Measurements from ENCODE around the gene BICD2. TPM values are rescaled to one million over a fixed set of nuclear protein-coding genes. Genes with fewer than 3 reads are reported as not detected.
A peak's percentile ranks its signal among the peaks of the same experiment; 100 is the strongest.
"Not testable (repeated sequence)": the region's sequence is repeated elsewhere in the genome, so short reads cannot be mapped to it uniquely, and the experiment has no call there.

BICD2 gene
- total RNA-seq (10 to 100 TPM; 32.9 to 33.2 TPM), polyA plus RNA-seq (10 to 100 TPM; 13.8 to 20.0 TPM)
- long read RNA-seq, donor 1, full-length matches to known transcripts = 8 of 8 reads
- long read RNA-seq, donor 1, partial matches to known transcripts = 0 of 8 reads
- long read RNA-seq, donor 1, other reads (novel, unspliced or antisense) = 0 of 8 reads
- long read RNA-seq, donor 2, full-length matches to known transcripts = 1 of 1 reads
- long read RNA-seq, donor 2, partial matches to known transcripts = 0 of 1 reads
- long read RNA-seq, donor 2, other reads (novel, unspliced or antisense) = 0 of 1 reads
- long read RNA-seq, donor 3, full-length matches to known transcripts = 4 of 4 reads
- long read RNA-seq, donor 3, partial matches to known transcripts = 0 of 4 reads
- long read RNA-seq, donor 3, other reads (novel, unspliced or antisense) = 0 of 4 reads
- long read RNA-seq, donor 4 = 0 reads
- long read RNA-seq, donor 5, full-length matches to known transcripts = 6 of 6 reads
- long read RNA-seq, donor 5, partial matches to known transcripts = 0 of 6 reads
- long read RNA-seq, donor 5, other reads (novel, unspliced or antisense) = 0 of 6 reads

GRCh38 chr9:92764381-92764987 is at the start of gene BICD2:
Gene BICD2 (minus strand): TSS chr9:92764833. CDS start chr9:92764744, 89 bp downstream.
- TF ChIP-seq CTCF (IDR thresholded peaks at IDR 0.05; ENCODE audit: control extremely low read depth, extremely low read depth) = no peak
- Histone ChIP-seq H3K27me3 (ENCODE audit: control insufficient read depth in 3 of 3, insufficient read depth in 3 of 3, low read length in 2 of 3) (no peaks in the 10 kb centered on the region), H3K4me3 (peak within 1 kb of the TSS; percentile 79), H3K27ac (ENCODE audit: low read depth in 1 of 2, low read length in 1 of 2) (peak within 1 kb of the TSS; percentile 99 to 100), H3K9ac (ENCODE audit: insufficient read depth in 1 of 2, low read length in 2 of 2) (peak within 1 kb of the TSS; percentile 83 to 88), H3K9me3 (ENCODE audit: control insufficient read depth in 4 of 4, insufficient read depth in 3 of 4, low read length in 3 of 4) (no peaks in the 10 kb centered on the region), H3K36me3 (ENCODE audit: control insufficient read depth in 4 of 4, insufficient read depth in 4 of 4, low read length in 4 of 4) (no peaks in the 10 kb centered on the region), H3K4me1 (ENCODE audit: control insufficient read depth in 5 of 5, insufficient read depth in 5 of 5, low read length in 5 of 5) (peaks cover 4 to 22% (median 19%) of the 10 kb centered on the region in 5 donors)
- ATAC-seq (ENCODE audit: insufficient read depth, low FRiP score) (peak; percentile 96), DNase-seq (no peak)
- 0 to 1% methylated on average over 71 to 74 of the region's 74 CpGs for WGBS, 2 donors

GRCh38 chr9:92809629-92810326 is 45.1 kb upstream of the BICD2 start:
- not testable (repeated sequence) for H3K36me3 ChIP-seq (ENCODE audit: control insufficient read depth in 4 of 4, insufficient read depth in 4 of 4, low read length in 4 of 4); H3K4me3 ChIP-seq; H3K27ac ChIP-seq (ENCODE audit: low read depth in 1 of 2, low read length in 1 of 2); H3K9me3 ChIP-seq (ENCODE audit: control insufficient read depth in 4 of 4, insufficient read depth in 3 of 4, low read length in 3 of 4); ATAC-seq (ENCODE audit: insufficient read depth, low FRiP score); DNase-seq; H3K9ac ChIP-seq (ENCODE audit: insufficient read depth in 1 of 2, low read length in 2 of 2)
- peaks cover 0 to 11% (median 0%) of the 10 kb centered on the region in 5 donors for H3K4me1 ChIP-seq (ENCODE audit: control insufficient read depth in 5 of 5, insufficient read depth in 5 of 5, low read length in 5 of 5)
- 8 to 9% methylated on average over 33 to 34 of the region's 34 CpGs for WGBS, 2 donors
- peaks cover 5 to 91% (median 76%) of the 10 kb centered on the region in 3 donors for H3K27me3 ChIP-seq (ENCODE audit: control insufficient read depth in 3 of 3, insufficient read depth in 3 of 3, low read length in 2 of 3)

- H3K27ac ChIP-seq (ENCODE audit: low read depth in 1 of 2, low read length in 1 of 2) = no peak overlapping the region
- H3K9me3 ChIP-seq (ENCODE audit: control insufficient read depth in 4 of 4, insufficient read depth in 3 of 4, low read length in 3 of 4) = peaks cover 0 to 5% (median 0%) of the 10 kb centered on the region in 4 donors
- peaks cover 5 to 93% (median 79%) of the 10 kb centered on the region in 3 donors for H3K27me3 ChIP-seq (ENCODE audit: control insufficient read depth in 3 of 3, insufficient read depth in 3 of 3, low read length in 2 of 3)
- ATAC-seq (ENCODE audit: insufficient read depth, low FRiP score) (peak; percentile 75), DNase-seq (peak; percentile 79 to 88 (median 87))
- H3K9ac ChIP-seq (ENCODE audit: insufficient read depth in 1 of 2, low read length in 2 of 2) = no peak overlapping the region
- no peak for TF ChIP-seq CTCF (IDR thresholded peaks at IDR 0.05; ENCODE audit: control extremely low read depth, extremely low read depth)
- no peaks in the 10 kb centered on the region for H3K36me3 ChIP-seq (ENCODE audit: control insufficient read depth in 4 of 4, insufficient read depth in 4 of 4, low read length in 4 of 4)
- no peak overlapping the region for H3K4me3 ChIP-seq
- peaks cover 0 to 11% (median 0%) of the 10 kb centered on the region in 5 donors for H3K4me1 ChIP-seq (ENCODE audit: control insufficient read depth in 5 of 5, insufficient read depth in 5 of 5, low read length in 5 of 5)
- WGBS, 2 donors = 1 to 2% methylated on average over 60 of the region's 60 CpGs
Observed at GRCh38 chr9:92808726-92809451, 44.3 kb upstream of the BICD2 start.
